Measurements from ENCODE around the gene EFEMP2. TPM values are rescaled to one million over a fixed set of nuclear protein-coding genes. Genes with fewer than 3 reads are reported as not detected.
A peak's percentile ranks its signal among the peaks of the same experiment; 100 is the strongest.

The EFEMP2 gene
- total RNA-seq, 1 donor from 2014 or later, result 310 TPM

- Mint-ChIP-seq H3K4me1 (ENCODE audit: low read depth) (peaks cover 61% of the 10 kb centered on the region), H3K36me3 (ENCODE audit: low read depth) (peaks cover 3% of the 10 kb centered on the region), H3K9me3 (ENCODE audit: low read depth) (no peaks in the 10 kb centered on the region), H3K4me3 (ENCODE audit: unreplicated experiment) (peak overlapping the region; percentile 76), H3K27ac (ENCODE audit: unreplicated experiment) (peak overlapping the region; percentile 100), H3K27me3 (ENCODE audit: low read depth) (no peaks in the 10 kb centered on the region)
- TF ChIP-seq, protein P1, sequence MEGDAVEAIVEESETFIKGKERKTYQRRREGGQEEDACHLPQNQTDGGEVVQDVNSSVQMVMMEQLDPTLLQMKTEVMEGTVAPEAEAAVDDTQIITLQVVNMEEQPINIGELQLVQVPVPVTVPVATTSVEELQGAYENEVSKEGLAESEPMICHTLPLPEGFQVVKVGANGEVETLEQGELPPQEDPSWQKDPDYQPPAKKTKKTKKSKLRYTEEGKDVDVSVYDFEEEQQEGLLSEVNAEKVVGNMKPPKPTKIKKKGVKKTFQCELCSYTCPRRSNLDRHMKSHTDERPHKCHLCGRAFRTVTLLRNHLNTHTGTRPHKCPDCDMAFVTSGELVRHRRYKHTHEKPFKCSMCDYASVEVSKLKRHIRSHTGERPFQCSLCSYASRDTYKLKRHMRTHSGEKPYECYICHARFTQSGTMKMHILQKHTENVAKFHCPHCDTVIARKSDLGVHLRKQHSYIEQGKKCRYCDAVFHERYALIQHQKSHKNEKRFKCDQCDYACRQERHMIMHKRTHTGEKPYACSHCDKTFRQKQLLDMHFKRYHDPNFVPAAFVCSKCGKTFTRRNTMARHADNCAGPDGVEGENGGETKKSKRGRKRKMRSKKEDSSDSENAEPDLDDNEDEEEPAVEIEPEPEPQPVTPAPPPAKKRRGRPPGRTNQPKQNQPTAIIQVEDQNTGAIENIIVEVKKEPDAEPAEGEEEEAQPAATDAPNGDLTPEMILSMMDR (IDR thresholded peaks at IDR 0.05), result no peak
- DNase-seq (ENCODE audit: low spot score), result no peak
Measured at GRCh38 chr11:65916391-65916790, 43.8 kb upstream of the EFEMP2 start.

DNA sequence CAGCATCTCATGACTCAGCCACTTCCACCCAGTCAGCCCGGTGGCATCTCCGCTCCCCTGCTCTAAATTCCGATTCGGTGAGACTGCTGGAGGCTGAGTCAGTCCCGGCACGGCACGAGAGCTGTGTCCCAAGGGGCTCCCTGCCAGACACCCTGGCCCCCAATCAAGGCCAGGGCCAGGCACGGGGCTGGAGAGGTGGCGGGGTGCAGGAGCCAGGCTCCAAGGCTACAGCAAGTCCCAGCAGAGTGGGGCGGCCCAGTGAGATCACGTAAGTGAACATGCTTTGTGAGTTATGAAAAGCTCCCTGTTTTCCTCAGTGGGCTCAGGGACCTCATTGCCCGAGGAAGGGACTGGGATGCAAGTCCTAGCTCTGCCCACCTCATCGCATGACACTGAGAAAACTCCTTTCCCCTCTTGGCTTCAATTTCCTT is 43.2 kb upstream of the EFEMP2 start:
- peak overlapping the region; percentile 76 for H3K4me3 Mint-ChIP-seq (ENCODE audit: unreplicated experiment)
- no peaks in the 10 kb centered on the region for H3K27me3 Mint-ChIP-seq (ENCODE audit: low read depth)
- peak; percentile 98 for DNase-seq (ENCODE audit: low spot score)
- TF ChIP-seq, protein P1 (IDR thresholded peaks at IDR 0.05), result no peak
- H3K4me1 Mint-ChIP-seq (ENCODE audit: low read depth), result peaks cover 66% of the 10 kb centered on the region
- H3K36me3 Mint-ChIP-seq (ENCODE audit: low read depth), result peaks cover 3% of the 10 kb centered on the region
- H3K9me3 Mint-ChIP-seq (ENCODE audit: low read depth), result no peaks in the 10 kb centered on the region
- H3K27ac Mint-ChIP-seq (ENCODE audit: unreplicated experiment), result peak overlapping the region; percentile 100

DNA sequence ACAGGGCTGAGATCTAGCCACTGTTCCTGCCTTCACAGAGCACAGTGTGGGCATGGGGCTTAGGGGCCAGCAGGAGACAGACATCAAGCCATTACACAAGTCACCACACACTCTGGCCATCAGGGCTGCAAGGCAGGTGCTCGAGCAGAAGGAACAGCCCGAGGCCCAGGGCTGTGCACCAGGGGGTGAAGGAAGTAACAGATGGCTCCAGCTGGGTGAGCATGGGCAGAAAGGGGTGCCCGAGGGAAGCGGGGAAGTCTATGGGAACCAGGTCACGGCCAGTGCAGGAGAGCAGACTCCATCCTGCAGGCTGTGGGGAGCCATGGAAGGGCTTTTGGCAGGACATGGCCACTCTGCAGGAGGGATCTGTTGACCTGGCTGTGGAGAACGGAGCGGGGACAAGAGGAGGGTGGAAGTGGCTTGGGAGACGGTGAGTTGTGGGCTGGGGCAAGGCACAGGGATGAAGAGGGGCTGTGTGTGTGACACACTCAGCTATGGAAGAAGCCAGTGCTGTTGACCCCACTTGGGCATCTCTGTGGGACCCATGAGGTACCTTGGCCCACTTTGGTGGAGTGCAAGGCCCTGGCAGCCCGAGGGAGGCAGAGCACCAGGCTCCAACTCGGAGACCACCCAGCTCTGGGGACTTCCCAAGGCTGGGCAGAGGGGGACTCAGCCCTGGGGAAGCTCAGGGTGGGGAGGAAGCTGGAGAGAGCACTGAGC is 42.7 kb upstream of the EFEMP2 start:
- Mint-ChIP-seq H3K27ac (ENCODE audit: unreplicated experiment) (peak overlapping the region; percentile 100), H3K4me3 (ENCODE audit: unreplicated experiment) (peak overlapping the region; percentile 76), H3K4me1 (ENCODE audit: low read depth) (peaks cover 60% of the 10 kb centered on the region), H3K36me3 (ENCODE audit: low read depth) (peaks cover 3% of the 10 kb centered on the region), H3K9me3 (ENCODE audit: low read depth) (no peaks in the 10 kb centered on the region), H3K27me3 (ENCODE audit: low read depth) (no peaks in the 10 kb centered on the region)
- TF ChIP-seq, protein P1 (IDR thresholded peaks at IDR 0.05), result no peak
- DNase-seq (ENCODE audit: low spot score), result no peak

- Mint-ChIP-seq H3K27me3 (ENCODE audit: low read depth) (no peaks in the 10 kb centered on the region), H3K9me3 (ENCODE audit: low read depth) (no peaks in the 10 kb centered on the region), H3K27ac (ENCODE audit: unreplicated experiment) (peak overlapping the region; percentile 59), H3K4me1 (ENCODE audit: low read depth) (peaks cover 52% of the 10 kb centered on the region), H3K36me3 (ENCODE audit: low read depth) (peaks cover 3% of the 10 kb centered on the region), H3K4me3 (ENCODE audit: unreplicated experiment) (no peak overlapping the region)
- DNase-seq (ENCODE audit: low spot score), result no peak
- TF ChIP-seq, protein P1 (IDR thresholded peaks at IDR 0.05), result no peak
Measured at GRCh38 chr11:65912845-65913244, 40.2 kb upstream of the EFEMP2 start.

- H3K4me1 Mint-ChIP-seq (ENCODE audit: low read depth), result peaks cover 47% of the 10 kb centered on the region
- TF ChIP-seq, protein P1 (IDR thresholded peaks at IDR 0.05), result peak; percentile 60
- DNase-seq (ENCODE audit: low spot score), result no peak
- H3K9me3 Mint-ChIP-seq (ENCODE audit: low read depth), result no peaks in the 10 kb centered on the region
- H3K36me3 Mint-ChIP-seq (ENCODE audit: low read depth), result peaks cover 1% of the 10 kb centered on the region
- H3K27ac Mint-ChIP-seq (ENCODE audit: unreplicated experiment), result peak overlapping the region; percentile 77
- H3K27me3 Mint-ChIP-seq (ENCODE audit: low read depth), result no peaks in the 10 kb centered on the region
- no peak overlapping the region for H3K4me3 Mint-ChIP-seq (ENCODE audit: unreplicated experiment)
Measured at GRCh38 chr11:65911682-65912568, 39.3 kb upstream of the EFEMP2 start.
